AG04449 (cell line): ENCODE results near the gene ENKD1.

Experiments used
- CTCF ChIA-PET: fragments of 350-600 bp; formaldehyde crosslinking; extraction: SDS; loops from one replicate; lab custom pipeline; 2021; ENCODE audit warnings: antibody characterized with exemption; lab: Yijun Ruan, JAX
- POLR2A ChIA-PET: fragments of 400-600, 350-600 bp; formaldehyde crosslinking; extraction: SDS; loops from one replicate; lab custom pipeline; 2020; ENCODE audit warnings: antibody characterized with exemption, inconsistent platforms; lab: Yijun Ruan, JAX
- DNase-seq: peaks from one replicate; pipeline ENCODE4 v3.0.0-alpha.2; 2010; ENCODE audit warnings: low read depth, low spot score
- H3K4me3 ChIP-seq: 2 replicates; pipeline ENCODE4 v1.5.1; 2011; ENCODE audit warnings: low read depth, mild to moderate bottlenecking, control low read depth, low read length
- CTCF ChIP-seq: IDR thresholded peaks from one replicate; pipeline ENCODE4 v1.5.1; 2011; ENCODE audit warnings: mild to moderate bottlenecking, moderate library complexity, low read length, control low read depth, inconsistent platforms; ENCODE audit not compliant: insufficient read depth; ENCODE audit errors: missing control alignments

The ENKD1 gene

GRCh38 chr16:67644038-67644437, 22.5 kb downstream of the ENKD1 start:
- H3K4me3 ChIP-seq: no peak overlapping the region
- DNase-seq: no peak
- ChIA-PET POLR2A (interaction anchor here (1.0 kb wide), 1 partner anchor 82 kb away, joined by 3 read pairs; the partner anchor contains the start of gene CTCF), CTCF (interaction anchor here (1.0 to 12.1 kb wide), 18 partner anchors 10 to 162 kb away, joined by 3 to 174 read pairs (median 9); partner anchors contain the start of genes ACD, ATP6V0D1, C16orf86 and CTCF)
- no peak for TF ChIP-seq CTCF

GRCh38 chr16:67641779-67642708, 24.5 kb downstream of the ENKD1 start:
- POLR2A ChIA-PET: interaction anchor here (0.8 kb wide), 1 partner anchor 79 kb away, joined by 3 read pairs; no protein-coding TSS in a partner anchor
- no peak for DNase-seq
- TF ChIP-seq CTCF: no peak
- no peak overlapping the region for H3K4me3 ChIP-seq
- CTCF ChIA-PET: interaction anchor here (0.7 to 12.1 kb wide), 12 partner anchors 8 to 122 kb away, joined by 3 to 174 read pairs (median 9); partner anchors contain the start of genes ACD, C16orf86, CTCF and ENKD1

- CTCF ChIA-PET: interaction anchor here (0.7 kb wide), 1 partner anchor 75 kb away, joined by 3 read pairs; the partner anchor contains the start of gene CTCF
- no peak for TF ChIP-seq CTCF
Observed at GRCh38 chr16:67637625-67638024, 28.9 kb downstream of the ENKD1 start.

GRCh38 chr16:67636713-67637112, 29.8 kb downstream of the ENKD1 start:
- no peak overlapping the region for H3K4me3 ChIP-seq
- ChIA-PET CTCF (no interaction called here), POLR2A (no interaction called here)
- no peak for DNase-seq
- TF ChIP-seq CTCF: no peak

More at GRCh38 chr16:67637625-67638024, 28.9 kb downstream of the ENKD1 start:
- POLR2A ChIA-PET: no interaction called here
- H3K4me3 ChIP-seq: no peak overlapping the region
- DNase-seq: no peak

- no peak for TF ChIP-seq CTCF
- ChIA-PET POLR2A (no interaction called here), CTCF (interaction anchor here (0.9 to 4.0 kb wide), 6 partner anchors 11 to 111 kb away, joined by 3 to 33 read pairs (median 6); partner anchors contain the start of genes CARMIL2 and CTCF)
- no peak overlapping the region for H3K4me3 ChIP-seq
- peak; percentile 2 for DNase-seq
Observed at GRCh38 chr16:67632415-67633172, 34.0 kb downstream of the ENKD1 start.

- DNase-seq: no peak
- no peak for TF ChIP-seq CTCF
- H3K4me3 ChIP-seq: no peak overlapping the region
- POLR2A ChIA-PET: no interaction called here
- CTCF ChIA-PET: interaction anchor here (1.5 to 1.6 kb wide), 2 partner anchors 10 to 107 kb away, joined by 3 to 5 read pairs; no protein-coding TSS in a partner anchor
Observed at GRCh38 chr16:67628216-67628615, 38.3 kb downstream of the ENKD1 start.
